HG02938 (cell line): ENCODE data around the gene UTF1.
"Not testable (repeated sequence)": the region's sequence is repeated elsewhere in the genome, so short reads cannot be mapped to it uniquely, and the experiment has no call there.

Experiments used
- ATAC-seq: cut with Tn5 transposase; IDR thresholded peaks from one replicate; pipeline ENCODE4 v1.9.1; 2021; ENCODE audit warnings: mild to moderate bottlenecking, moderate library complexity; ENCODE audit not compliant: unreplicated experiment

The UTF1 gene

DNA sequence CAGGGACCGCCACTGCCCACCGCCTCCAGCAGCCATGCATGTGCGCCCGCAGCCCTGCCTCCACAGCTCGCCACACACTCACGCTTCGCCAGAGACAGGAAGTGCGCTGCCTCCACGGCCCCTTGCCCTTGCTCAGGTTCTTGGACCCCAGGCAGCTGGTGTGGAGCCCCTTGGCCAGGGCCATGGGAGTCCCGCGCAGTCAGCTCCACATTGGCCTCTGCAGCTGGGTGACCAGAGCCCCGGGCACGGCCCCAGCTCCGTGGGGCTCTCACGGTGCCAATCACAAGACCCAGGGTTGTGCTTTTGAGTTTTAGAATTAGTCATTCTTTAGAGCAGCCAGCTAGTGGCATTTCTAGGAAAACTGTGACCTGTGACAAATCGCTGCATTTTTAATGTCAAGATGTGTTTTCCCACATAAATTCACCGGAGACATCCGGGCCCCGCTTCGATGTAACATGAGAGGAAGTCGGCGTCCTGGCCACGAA is 4.3 kb upstream of the UTF1 start:
- ATAC-seq, result no peak

DNA sequence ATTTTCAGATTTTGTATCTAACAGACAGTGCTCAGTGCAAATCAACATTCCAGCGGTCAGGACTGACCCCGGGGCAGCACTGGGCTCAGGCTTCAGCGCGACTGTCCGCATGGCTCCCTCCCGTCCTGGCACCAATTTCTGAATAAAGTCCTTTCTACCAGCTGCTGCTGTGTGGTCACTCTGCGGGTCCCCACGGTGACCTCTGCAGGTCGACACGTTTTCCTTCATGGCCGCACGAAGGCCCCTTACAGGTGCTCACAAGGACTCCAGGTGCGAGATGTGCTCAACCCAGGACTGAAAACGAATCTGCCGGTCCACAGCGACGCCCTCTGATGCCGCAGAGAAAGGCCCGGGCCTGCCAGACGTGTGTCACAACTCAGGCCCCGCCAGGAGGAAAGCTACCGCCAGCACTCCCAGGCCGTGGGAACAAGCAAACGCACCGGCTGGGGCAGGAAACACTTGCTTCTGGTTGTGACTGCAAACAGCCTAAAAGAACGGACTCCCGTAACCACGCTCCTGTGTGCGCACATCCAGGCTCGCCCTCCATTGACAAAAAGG is 3.7 kb upstream of the UTF1 start:
- no peak for ATAC-seq

DNA sequence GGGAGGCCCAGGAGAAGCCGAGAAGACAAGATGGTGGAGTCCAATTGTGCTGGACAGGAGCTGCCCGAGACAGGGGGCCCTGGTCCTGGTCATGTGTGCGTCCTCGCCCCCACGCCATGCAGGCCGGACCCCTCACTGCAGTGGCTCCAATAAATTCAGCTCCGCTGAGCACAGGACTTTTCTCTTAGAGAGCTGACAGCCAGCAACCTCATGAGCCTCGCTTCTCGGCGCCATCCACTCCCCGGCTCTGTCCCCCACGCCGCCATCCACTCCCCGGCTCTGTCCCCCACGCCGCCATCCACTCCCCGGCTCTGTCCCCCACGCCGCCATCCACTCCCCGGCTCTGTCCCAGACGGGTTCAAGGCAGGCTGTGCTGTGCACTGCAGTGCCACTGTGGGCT is 2.8 kb upstream of the UTF1 start:
- no peak for ATAC-seq

- no peak for ATAC-seq
Measured at GRCh38 chr10:133229265-133230043, 563 bp upstream of the UTF1 start.

GRCh38 chr10:133230387-133231195 is 574 bp downstream of the UTF1 start:
- ATAC-seq, result no peak

GRCh38 chr10:133231244-133231945 is 1.4 kb downstream of the UTF1 start:
- no peak for ATAC-seq

DNA sequence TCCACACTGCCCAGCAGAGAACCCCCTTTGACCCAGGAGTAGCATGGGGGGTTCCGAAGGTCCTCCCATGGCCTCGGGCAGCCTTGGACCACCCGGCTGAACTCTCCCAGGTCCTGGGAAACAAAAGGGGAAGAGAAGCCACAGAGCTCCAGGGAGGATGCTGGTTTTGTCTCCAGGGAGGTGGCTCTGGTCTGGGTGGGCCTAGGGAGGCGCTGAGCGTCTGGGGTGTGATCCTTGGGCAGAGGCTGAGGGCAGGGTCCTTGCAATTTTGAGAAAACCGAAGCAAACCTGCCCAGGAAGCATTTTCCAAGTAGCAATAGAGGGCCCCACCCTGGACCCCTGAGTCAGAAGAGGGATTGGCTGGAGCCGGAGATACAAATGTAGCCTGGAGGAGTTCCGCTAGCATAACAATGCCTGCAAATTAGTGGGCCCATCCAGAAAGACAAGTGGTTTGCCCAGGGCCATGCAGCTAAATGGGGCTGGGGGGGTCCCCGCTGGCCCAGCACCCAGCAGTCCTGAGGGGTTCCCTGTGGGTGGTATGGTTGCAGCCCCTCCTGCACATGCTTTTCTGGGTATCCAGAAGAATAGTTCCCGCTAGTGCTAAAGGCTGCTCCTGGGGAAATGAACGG is 2.0 kb downstream of the UTF1 start:
- ATAC-seq, result no peak

GRCh38 chr10:133234796-133235195 is 4.8 kb downstream of the UTF1 start:
- not testable (repeated sequence) for ATAC-seq

GRCh38 chr10:133235265-133235855 is 5.3 kb downstream of the UTF1 start:
- ATAC-seq, result no peak

DNA sequence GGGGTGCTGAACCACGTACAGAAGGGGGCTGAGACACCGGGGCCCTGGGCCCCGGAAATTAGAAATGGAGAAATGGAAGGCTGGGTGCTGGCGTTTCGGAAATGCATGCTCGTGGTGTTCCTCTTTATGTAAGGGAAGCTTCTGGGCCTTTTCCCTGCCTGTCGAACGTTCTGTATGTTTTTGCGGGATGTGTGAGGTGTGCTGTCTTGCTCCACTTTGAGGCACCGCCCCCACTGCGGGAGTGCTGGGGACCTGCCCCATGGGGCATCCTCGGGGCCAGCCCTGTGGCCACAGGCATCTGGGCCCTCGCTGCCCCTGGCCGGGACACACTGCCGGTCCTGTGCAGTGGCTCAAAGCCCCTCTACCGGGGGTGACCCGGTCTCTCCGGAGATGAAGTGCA is 5.9 kb downstream of the UTF1 start:
- ATAC-seq, result no peak

DNA sequence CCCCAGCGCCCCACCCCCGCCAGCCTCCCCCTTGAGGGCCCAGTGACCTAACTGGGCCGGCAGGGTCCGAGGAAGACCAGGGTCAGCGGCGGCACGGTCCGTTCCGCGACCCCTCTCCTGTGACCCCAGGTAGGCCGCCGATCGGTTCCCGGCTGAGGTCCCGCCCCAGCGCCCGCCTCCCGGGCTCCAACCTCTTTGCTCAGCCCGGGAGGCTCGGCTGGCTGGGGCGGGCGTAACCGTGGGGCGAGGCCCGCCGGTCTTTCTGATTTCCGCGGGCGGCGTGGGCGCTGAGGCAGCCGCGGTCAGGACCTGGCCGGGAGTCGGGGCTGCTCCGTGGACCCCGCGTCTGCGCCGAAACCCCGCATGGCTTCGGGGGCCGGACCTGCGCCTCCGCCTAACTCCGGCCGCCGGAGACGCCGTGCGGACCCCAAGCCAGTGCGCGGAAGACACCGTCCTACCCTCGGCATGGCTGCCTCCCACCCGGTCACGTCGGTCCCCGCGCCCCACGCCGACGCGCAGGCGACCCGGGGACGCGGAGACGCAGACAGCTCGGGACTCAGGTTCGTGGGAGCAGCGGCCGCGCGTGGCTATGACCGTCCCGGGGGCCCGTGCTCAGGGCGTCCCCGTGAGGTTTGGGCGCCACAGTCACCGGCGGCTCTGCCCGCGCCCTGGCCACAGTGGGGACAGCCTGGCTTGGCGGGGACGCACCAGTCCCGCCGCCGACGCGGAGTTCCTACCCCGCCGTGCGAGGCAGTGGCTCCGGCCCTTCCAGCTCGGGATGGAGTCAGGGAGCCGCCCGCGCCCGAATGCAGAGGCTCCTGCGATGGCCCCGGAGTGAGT is 6.6 kb downstream of the UTF1 start:
- no peak for ATAC-seq

DNA sequence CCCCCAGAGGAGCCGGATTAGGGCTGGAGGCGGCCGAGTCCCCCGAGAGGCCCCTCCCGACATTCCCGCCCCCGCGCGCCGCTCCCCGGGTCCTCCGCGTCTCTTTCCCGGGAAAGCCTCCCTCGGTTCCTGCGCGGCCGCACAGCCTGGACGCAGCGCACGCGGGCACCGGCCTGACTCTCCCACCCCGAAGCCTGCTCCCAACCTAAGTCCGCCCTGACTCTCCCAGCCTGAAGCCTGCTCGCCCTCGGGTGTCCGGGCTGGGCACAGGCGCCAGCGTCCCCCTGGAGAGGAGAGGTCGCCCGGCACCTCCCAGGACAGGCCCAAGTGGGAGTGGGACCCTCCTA is 7.2 kb downstream of the UTF1 start:
- ATAC-seq, result no peak

DNA sequence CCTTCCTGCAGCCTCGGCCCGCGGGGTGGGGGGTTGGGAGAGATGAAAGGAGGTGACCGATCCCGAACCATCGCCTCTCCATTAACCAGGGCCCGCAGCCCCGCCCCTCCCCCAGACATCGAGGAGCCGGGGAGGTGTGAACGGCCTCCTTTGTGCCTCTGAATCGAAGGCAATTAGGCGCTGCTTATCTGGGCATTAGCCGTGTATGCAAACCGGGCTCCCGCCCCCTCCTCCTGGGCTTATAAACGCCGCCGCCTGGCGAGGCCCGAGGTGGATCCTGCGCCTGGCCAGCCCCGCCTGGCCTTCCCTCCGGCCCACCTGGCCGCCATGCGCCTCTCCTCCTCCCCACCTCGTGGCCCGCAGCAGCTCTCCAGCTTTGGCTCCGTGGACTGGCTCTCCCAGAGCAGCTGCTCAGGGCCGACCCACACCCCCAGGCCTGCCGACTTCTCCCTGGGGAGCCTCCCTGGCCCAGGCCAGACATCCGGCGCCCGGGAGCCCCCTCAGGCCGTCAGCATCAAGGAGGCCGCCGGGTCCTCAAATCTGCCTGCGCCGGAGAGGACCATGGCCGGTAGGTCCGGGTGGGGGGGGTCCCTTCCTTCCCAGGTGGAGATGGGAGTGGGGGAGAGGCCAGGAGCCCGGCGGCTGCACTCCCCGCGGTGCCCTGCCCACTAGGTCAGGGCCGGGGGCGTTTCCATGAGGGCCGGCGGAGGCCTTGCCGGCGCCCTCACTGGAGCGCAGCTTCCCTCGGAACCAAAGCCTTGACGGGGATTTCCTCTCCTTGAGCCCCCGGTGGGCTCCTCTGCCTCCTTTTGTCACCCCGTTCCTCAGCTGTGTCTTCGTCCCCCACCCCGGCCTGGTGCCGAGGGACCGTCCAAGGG is 7.8 kb downstream of the UTF1 start, which contains the start of gene VENTX:
VENTX (plus strand) TSS at position 268 of the 878 bp plus-strand sequence; CDS start at position 328, 60 bp downstream.
- ATAC-seq, result no peak

- no peak for ATAC-seq
Measured at GRCh38 chr10:133238466-133238804, 8.4 kb downstream of the UTF1 start.

- no peak for ATAC-seq
Measured at GRCh38 chr10:133239990-133240389, 10.0 kb downstream of the UTF1 start.

DNA sequence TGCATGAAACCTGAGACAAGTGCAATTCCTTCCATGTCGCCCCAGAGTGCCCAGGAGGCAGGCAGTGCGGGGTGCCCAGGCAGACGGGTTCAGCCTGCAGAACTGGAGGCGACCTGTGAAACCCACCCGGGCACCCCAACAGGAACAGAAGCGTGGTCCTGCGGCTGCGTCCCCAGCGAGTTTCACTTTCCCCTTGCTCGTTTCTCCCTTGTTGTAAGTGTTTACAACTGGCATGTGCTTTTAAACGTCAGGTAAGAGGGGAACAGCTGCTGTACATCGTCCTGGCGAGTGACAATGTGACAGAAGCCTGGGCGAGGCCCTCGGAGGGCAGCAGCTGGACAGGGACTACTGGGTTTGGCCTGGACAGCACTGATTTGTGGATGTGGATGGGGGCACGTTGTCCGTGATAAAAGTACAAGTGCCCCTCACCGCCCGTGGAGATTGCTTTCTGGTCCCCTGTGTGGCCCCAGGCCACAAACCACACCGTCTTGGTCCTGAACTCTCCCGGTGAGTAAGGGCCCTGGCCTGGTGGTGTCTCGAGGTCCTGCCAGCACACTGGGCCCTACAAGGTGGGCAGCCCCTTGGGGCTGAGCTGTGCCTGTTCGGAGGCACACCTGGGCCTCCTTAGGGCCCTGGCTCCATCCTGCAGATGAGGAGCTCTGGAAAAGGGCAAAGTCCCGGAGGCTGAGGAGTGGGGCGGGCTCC is 11.6 kb downstream of the UTF1 start:
- ATAC-seq, result no peak

DNA sequence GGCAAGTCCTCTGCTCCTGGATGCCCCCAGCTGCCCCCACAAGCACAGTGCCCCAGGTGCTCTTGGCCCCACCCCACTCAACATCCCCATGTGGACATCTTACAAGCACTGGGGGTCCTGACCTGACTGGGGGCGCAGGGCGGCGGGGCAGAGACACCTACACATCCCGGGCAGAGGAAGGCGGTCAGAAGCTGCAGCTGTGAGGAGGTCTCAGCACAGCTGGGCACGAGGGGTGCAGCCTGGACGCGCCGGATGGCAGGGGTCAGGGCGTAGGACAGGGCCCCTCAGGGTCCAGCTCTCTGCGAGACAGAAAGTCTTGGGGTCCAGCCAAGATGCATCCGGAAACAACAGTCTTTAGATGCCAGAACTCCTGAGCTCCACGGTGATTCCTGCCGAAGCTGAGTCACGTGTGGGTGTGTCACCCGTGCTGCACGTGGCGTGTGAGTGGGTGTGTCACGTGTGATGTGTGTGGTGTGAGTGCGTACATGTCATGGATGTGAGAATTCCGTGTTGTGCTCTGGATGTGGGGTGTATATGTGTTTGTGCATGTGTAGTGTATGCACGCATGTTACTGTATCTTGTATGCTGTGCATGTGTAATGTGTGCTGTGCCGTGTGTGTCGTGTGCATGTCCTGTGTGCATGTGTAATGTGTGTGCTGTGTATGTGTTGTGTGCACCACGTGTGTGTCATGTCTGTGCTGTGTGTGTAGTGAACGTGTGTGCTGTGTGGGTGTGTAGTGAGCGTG is 12.8 kb downstream of the UTF1 start:
- no peak for ATAC-seq
